A549 (cell line): Measurements from ENCODE around the gene ESAM. TPM values are rescaled to one million over a fixed set of nuclear protein-coding genes. Genes with fewer than 3 reads are reported as not detected.

ENCODE experiments used
- ATAC-seq, 2 experiments: fragments of 200-7000 bp in 1 of 2; fragments of >200 bp in 1 of 2; cut with Nextera tagmentation in 1 of 2; cut with Tn5 transposase in 1 of 2; 3 replicates each; pipeline versions ENCODE4 v1.8.0 to v1.9.1; 2018 to 2020; ENCODE audit warnings: mild to moderate bottlenecking in 1 of 2, moderate library complexity in 1 of 2
- CTCF ChIA-PET: fragments of 300-600 bp; sonication (Branson Sonifier 250); formaldehyde crosslinking; extraction: SDS; loops from one replicate; lab custom pipeline; 2021; ENCODE audit warnings: antibody characterized with exemption, inconsistent platforms; lab: Yijun Ruan, JAX
- POLR2A ChIA-PET: fragments of 350-600 bp; formaldehyde crosslinking; extraction: SDS; loops from one replicate; lab custom pipeline; 2021; ENCODE audit warnings: antibody characterized with exemption, inconsistent platforms; lab: Yijun Ruan, JAX
- DNase-seq, 2 experiments: peaks; one replicate each; pipeline versions ENCODE4 v3.0.0 to v3.0.0-alpha.2; 2011 to 2016; ENCODE audit warnings: low read depth in 1 of 2, low spot score in 1 of 2
- FAIRE-seq: peaks from 2 replicates; lab custom pipeline; 2011; peaks lifted over from hg19 to GRCh38; lab: Jason Lieb, UNC
- H3K27ac ChIP-seq, 2 experiments: fragments of >200 bp; sonication (Bioruptor Twin); formaldehyde crosslinking; 3 replicates each; pipeline ENCODE4 v1.5.1; 2016 to 2017
- H3K4me1 ChIP-seq: fragments of >200 bp; sonication (Bioruptor Twin); formaldehyde crosslinking; 3 replicates; pipeline ENCODE4 v1.6.1; 2016
- H3K4me2 ChIP-seq: fragments of >200 bp; sonication (Bioruptor Twin); formaldehyde crosslinking; 3 replicates; pipeline ENCODE4 v1.6.1; 2016
- H3K4me3 ChIP-seq: fragments of >200 bp; sonication (Bioruptor Twin); formaldehyde crosslinking; 3 replicates; pipeline ENCODE4 v1.5.1; 2016
- H3K9me3 ChIP-seq: fragments of >200 bp; sonication (Bioruptor Twin); formaldehyde crosslinking; 3 replicates; pipeline ENCODE4 v1.6.1; 2016
- BHLHE40 ChIP-seq: IDR thresholded peaks from 2 replicates; pipeline ENCODE4 v1.6.1; 2012; ENCODE audit warnings: low read depth, low read length, inconsistent platforms
- CBX8 ChIP-seq: fragments of 200-600 bp; sonication (generic); IDR thresholded peaks from 2 replicates; pipeline ENCODE4 v1.6.1; 2016
- EHF ChIP-seq: fragments of 250-450 bp; sonication (Bioruptor Pico); IDR thresholded peaks from 2 replicates; pipeline ENCODE4 v1.5.0; 2020; ENCODE audit warnings: mild to moderate bottlenecking
- EHMT2 ChIP-seq: fragments of 200-600 bp; sonication (generic); IDR thresholded peaks from 2 replicates; pipeline ENCODE4 v1.6.1; 2016; ENCODE audit warnings: antibody characterized with exemption, low read depth, mild to moderate bottlenecking, moderate library complexity
- EP300 ChIP-seq, 2 experiments: fragments of >200 bp; sonication (Bioruptor Twin); formaldehyde crosslinking; IDR thresholded peaks; 2 replicates in 1 of 2; 3 replicates in 1 of 2; pipeline ENCODE4 v1.6.1; 2016 to 2017
- FOSB ChIP-seq: fragments of 250-450 bp; sonication (Bioruptor Pico); IDR thresholded peaks from 2 replicates; pipeline ENCODE4 v1.5.0; 2020; ENCODE audit warnings: mild to moderate bottlenecking, moderate library complexity
- GATA3 ChIP-seq: IDR thresholded peaks from 2 replicates; pipeline ENCODE4 v1.6.1; 2012; ENCODE audit warnings: borderline replicate concordance
- HEYL ChIP-seq: fragments of 250-450 bp; sonication (Bioruptor Pico); IDR thresholded peaks from 2 replicates; pipeline ENCODE4 v1.8.0; 2021; ENCODE audit warnings: mild to moderate bottlenecking, moderate library complexity
- HOXB5 ChIP-seq: fragments of 250-450 bp; sonication (Bioruptor Pico); IDR thresholded peaks from 2 replicates; pipeline ENCODE4 v1.5.0; 2020; ENCODE audit warnings: mild to moderate bottlenecking, moderate library complexity
- JUN ChIP-seq, 2 experiments: fragments of >200 bp; sonication (Bioruptor Twin); formaldehyde crosslinking; IDR thresholded peaks; 2 replicates in 1 of 2; 3 replicates in 1 of 2; pipeline ENCODE4 v1.6.1; 2016 to 2017
- JUNB ChIP-seq: fragments of >200 bp; sonication (Bioruptor Twin); formaldehyde crosslinking; IDR thresholded peaks from 2 replicates; pipeline ENCODE4 v1.6.1; 2016
- MAFK ChIP-seq: fragments of 450-650 bp; IDR thresholded peaks from 2 replicates; pipeline ENCODE4 v1.6.1; 2014; ENCODE audit not compliant: partially characterized antibody
- NPAS2 ChIP-seq: fragments of 250-450 bp; sonication (Bioruptor Pico); IDR thresholded peaks from 2 replicates; pipeline ENCODE4 v1.8.0; 2022; ENCODE audit warnings: mild to moderate bottlenecking, moderate library complexity, borderline replicate concordance
- PBX3 ChIP-seq: IDR thresholded peaks from 2 replicates; pipeline ENCODE4 v1.6.1; 2012
- RARB ChIP-seq: fragments of 250-450 bp; sonication (Bioruptor Pico); IDR thresholded peaks from 2 replicates; pipeline ENCODE4 v1.8.0; 2021; ENCODE audit warnings: mild to moderate bottlenecking, moderate library complexity
- SREBF2 ChIP-seq: fragments of 450-650 bp; IDR thresholded peaks from 2 replicates; pipeline ENCODE4 v1.6.1; 2014; ENCODE audit warnings: mild to moderate bottlenecking, moderate library complexity
- TFCP2L1 ChIP-seq: fragments of 250-450 bp; sonication (Bioruptor Pico); IDR thresholded peaks from 2 replicates; pipeline ENCODE4 v1.5.0; 2021; ENCODE audit warnings: mild to moderate bottlenecking
- USF2 ChIP-seq: fragments of 450-650 bp; IDR thresholded peaks from 2 replicates; pipeline ENCODE4 v1.6.1; 2014; ENCODE audit warnings: antibody characterized with exemption
- ZC3H11A ChIP-seq: fragments of 450-650 bp; IDR thresholded peaks from 2 replicates; pipeline ENCODE4 v1.6.1; 2014; ENCODE audit warnings: antibody characterized with exemption, mild to moderate bottlenecking
- ZNF302 ChIP-seq: fragments of 250-450 bp; sonication (Bioruptor Pico); IDR thresholded peaks from 2 replicates; pipeline ENCODE4 v1.9.0; 2021; ENCODE audit warnings: inconsistent platforms, mild to moderate bottlenecking, moderate library complexity
- ZSCAN20 ChIP-seq: fragments of 250-450 bp; sonication (Bioruptor Pico); IDR thresholded peaks from 2 replicates; pipeline ENCODE4 v1.8.0; 2022; ENCODE audit warnings: mild to moderate bottlenecking, moderate library complexity
- WGBS: methylation state at CpG from one replicate; pipeline ENCODE4 v1.1.6; 2017; ENCODE audit errors: missing lambda C conversion rate; 5-methylcytosine and 5-hydroxymethylcytosine counted together
- polyA plus RNA-seq, 4 experiments: library from polyadenylated mRNA; depleted of rRNA in 3 of 4; stranded (reverse); fragments of >200 nt; fragmentation: RNase III in 1 of 4; extraction: RNeasy Plus Mini Kit Qiagen cat#74134 plus additional on column Dnase treatment in 1 of 4; gene quantifications; 2 replicates in 3 of 4; 3 replicates in 1 of 4; pipeline ENCODE4 v1.2.3, GENCODE V29; 2011 to 2017
- TF ChIP-seq, protein P1 (sequence below): IDR thresholded peaks from 2 replicates; pipeline ENCODE4 v1.6.1; 2012; ENCODE audit warnings: low read depth, borderline replicate concordance
- TF ChIP-seq, protein P2 (sequence below): fragments of >200 bp; sonication (Bioruptor Twin); formaldehyde crosslinking; IDR thresholded peaks from 3 replicates; pipeline ENCODE4 v1.5.1; 2016
- TF ChIP-seq, protein P3 (sequence below): fragments of 250-450 bp; sonication (Bioruptor Pico); IDR thresholded peaks from 2 replicates; pipeline ENCODE4 v1.5.0; 2020; ENCODE audit warnings: low read depth, mild to moderate bottlenecking, moderate library complexity

The ESAM gene
- polyA plus RNA-seq, 2 of the 4 experiments (the other 2 are of a cell fraction) = 6.2 to 11.7 TPM

DNA sequence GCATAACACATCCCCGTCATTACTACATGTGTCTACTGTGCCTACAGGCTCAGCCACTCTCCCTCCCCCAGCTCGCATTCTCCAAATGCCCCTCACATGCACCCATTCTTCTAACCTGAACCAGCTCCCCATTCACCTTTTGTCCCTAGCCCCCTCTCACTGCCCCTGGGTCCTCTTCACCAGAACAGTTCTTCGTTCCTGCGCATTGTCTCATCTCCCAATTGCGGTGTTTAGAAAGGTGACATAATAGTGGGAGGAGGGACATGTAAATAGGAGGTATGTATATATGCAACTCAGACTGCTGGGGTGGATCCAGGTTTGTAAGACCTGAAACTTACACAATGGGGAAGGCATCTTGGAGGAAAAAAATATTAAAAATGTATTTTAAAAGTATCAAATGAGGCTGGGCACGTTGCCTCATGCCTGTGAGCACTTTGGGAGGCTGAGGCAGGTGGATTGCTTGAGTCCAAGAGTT, 5.3 kb downstream of the ESAM start (continued):
- TF ChIP-seq RARB = no peak

GRCh38 chr11:124756033-124756752, 5.9 kb downstream of the ESAM start:
- ChIA-PET CTCF (interaction anchor here (1.3 to 4.7 kb wide), 5 partner anchors 9 to 112 kb away, joined by 3 to 38 read pairs (median 13); no protein-coding TSS in a partner anchor), POLR2A (no interaction called here)
- peaks cover 12% of the 10 kb centered on the region for H3K4me1 ChIP-seq
- no peak overlapping the region for H3K4me3 ChIP-seq
- no peak for DNase-seq
- no peak for FAIRE-seq
- H3K9me3 ChIP-seq = no peaks in the 10 kb centered on the region
- TF ChIP-seq TFCP2L1 (CRISPR knock-in tag) = no peak
- TF ChIP-seq, protein P1, sequence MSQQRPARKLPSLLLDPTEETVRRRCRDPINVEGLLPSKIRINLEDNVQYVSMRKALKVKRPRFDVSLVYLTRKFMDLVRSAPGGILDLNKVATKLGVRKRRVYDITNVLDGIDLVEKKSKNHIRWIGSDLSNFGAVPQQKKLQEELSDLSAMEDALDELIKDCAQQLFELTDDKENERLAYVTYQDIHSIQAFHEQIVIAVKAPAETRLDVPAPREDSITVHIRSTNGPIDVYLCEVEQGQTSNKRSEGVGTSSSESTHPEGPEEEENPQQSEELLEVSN = no peak
- no peak for TF ChIP-seq BHLHE40
- no peak for TF ChIP-seq EHF (CRISPR knock-in tag)
- no peak for TF ChIP-seq EP300 (IDR thresholded peaks at IDR 0.05)
- TF ChIP-seq, protein P2, sequence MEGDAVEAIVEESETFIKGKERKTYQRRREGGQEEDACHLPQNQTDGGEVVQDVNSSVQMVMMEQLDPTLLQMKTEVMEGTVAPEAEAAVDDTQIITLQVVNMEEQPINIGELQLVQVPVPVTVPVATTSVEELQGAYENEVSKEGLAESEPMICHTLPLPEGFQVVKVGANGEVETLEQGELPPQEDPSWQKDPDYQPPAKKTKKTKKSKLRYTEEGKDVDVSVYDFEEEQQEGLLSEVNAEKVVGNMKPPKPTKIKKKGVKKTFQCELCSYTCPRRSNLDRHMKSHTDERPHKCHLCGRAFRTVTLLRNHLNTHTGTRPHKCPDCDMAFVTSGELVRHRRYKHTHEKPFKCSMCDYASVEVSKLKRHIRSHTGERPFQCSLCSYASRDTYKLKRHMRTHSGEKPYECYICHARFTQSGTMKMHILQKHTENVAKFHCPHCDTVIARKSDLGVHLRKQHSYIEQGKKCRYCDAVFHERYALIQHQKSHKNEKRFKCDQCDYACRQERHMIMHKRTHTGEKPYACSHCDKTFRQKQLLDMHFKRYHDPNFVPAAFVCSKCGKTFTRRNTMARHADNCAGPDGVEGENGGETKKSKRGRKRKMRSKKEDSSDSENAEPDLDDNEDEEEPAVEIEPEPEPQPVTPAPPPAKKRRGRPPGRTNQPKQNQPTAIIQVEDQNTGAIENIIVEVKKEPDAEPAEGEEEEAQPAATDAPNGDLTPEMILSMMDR = no peak
- TF ChIP-seq USF2 = no peak
- TF ChIP-seq PBX3 = no peak
- no peak for TF ChIP-seq HEYL (CRISPR knock-in tag)
- no peak for TF ChIP-seq ZC3H11A
- TF ChIP-seq ZNF302 (CRISPR knock-in tag) = no peak
- no peak for TF ChIP-seq GATA3
- TF ChIP-seq EHMT2 = no peak
- no peak for TF ChIP-seq SREBF2
- no peak for TF ChIP-seq MAFK
- TF ChIP-seq JUN (IDR thresholded peaks at IDR 0.05) = no peak
- no peak for TF ChIP-seq ZSCAN20 (CRISPR knock-in tag)
- no peak for TF ChIP-seq NPAS2 (CRISPR knock-in tag)
- TF ChIP-seq FOSB (CRISPR knock-in tag) = no peak
- no peak for TF ChIP-seq HOXB5 (CRISPR knock-in tag)
- TF ChIP-seq, all 56 proteins: peak for 0
- Histone ChIP-seq H3K4me2 (no peak overlapping the region), H3K27ac (no peak overlapping the region)
- no peak for ATAC-seq
- 77% methylated on average over 5 of the region's 9 CpGs for WGBS

DNA sequence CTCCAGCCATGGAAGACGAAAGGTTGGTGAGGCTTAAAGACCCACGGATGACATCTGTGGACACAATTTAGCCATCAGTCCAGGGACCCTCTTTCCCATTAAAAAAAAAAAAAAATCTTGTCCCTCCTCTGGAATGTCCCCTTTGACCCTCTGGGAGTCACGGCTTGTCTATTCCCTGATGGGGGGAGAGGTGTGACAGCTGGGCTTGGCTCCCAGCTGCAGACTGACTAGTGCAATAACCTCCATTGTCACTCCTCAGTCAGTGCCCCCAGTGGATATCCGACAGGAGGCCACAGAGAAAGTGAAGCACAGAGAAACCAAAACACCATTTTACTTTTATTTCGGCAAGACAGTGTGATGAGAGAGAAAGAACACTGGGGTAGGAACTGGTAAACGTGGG, 7.4 kb downstream of the ESAM start:
- peaks cover 12% of the 10 kb centered on the region for H3K4me1 ChIP-seq
- TF ChIP-seq JUNB (no peak), USF2 (no peak), FOSB (CRISPR knock-in tag) (no peak), EHF (CRISPR knock-in tag) (no peak), CBX8 (no peak)
- TF ChIP-seq, protein P2 = no peak
- TF ChIP-seq, protein P3, sequence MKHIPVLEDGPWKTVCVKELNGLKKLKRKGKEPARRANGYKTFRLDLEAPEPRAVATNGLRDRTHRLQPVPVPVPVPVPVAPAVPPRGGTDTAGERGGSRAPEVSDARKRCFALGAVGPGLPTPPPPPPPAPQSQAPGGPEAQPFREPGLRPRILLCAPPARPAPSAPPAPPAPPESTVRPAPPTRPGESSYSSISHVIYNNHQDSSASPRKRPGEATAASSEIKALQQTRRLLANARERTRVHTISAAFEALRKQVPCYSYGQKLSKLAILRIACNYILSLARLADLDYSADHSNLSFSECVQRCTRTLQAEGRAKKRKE (CRISPR knock-in tag) = no peak
- H3K4me2 ChIP-seq = no peak overlapping the region
- H3K27ac ChIP-seq = no peak overlapping the region
- no peak overlapping the region for H3K4me3 ChIP-seq
- DNase-seq (no peak), FAIRE-seq (no peak), ATAC-seq (no peak)
- ChIA-PET CTCF (interaction anchor here (0.8 to 4.7 kb wide), 4 partner anchors 8 to 86 kb away, joined by 3 to 38 read pairs (median 16); no protein-coding TSS in a partner anchor), POLR2A (no interaction called here)
- H3K9me3 ChIP-seq = no peaks in the 10 kb centered on the region
- 83% methylated on average over 5 of the region's 6 CpGs for WGBS
